A172 (cell line): ENCODE measurements around the gene TRIO. TPM values are rescaled to one million over a fixed set of nuclear protein-coding genes. Genes with fewer than 3 reads are reported as not detected.
A peak's percentile ranks its signal among the peaks of the same experiment; 100 is the strongest.

Source experiments
- DNase-seq: peaks from one replicate; pipeline ENCODE4 v3.0.0-alpha.2; 2015; ENCODE audit warnings: low spot score
- total RNA-seq: library from RNA; depleted of rRNA; stranded (reverse); fragments of >200 nt; shearing (Covaris generic); gene quantifications from 2 replicates; pipeline ENCODE4 v1.2.3, GENCODE V29; 2014

TRIO gene
- total RNA-seq, 1 experiment from 2014 or later: 180 TPM

DNA sequence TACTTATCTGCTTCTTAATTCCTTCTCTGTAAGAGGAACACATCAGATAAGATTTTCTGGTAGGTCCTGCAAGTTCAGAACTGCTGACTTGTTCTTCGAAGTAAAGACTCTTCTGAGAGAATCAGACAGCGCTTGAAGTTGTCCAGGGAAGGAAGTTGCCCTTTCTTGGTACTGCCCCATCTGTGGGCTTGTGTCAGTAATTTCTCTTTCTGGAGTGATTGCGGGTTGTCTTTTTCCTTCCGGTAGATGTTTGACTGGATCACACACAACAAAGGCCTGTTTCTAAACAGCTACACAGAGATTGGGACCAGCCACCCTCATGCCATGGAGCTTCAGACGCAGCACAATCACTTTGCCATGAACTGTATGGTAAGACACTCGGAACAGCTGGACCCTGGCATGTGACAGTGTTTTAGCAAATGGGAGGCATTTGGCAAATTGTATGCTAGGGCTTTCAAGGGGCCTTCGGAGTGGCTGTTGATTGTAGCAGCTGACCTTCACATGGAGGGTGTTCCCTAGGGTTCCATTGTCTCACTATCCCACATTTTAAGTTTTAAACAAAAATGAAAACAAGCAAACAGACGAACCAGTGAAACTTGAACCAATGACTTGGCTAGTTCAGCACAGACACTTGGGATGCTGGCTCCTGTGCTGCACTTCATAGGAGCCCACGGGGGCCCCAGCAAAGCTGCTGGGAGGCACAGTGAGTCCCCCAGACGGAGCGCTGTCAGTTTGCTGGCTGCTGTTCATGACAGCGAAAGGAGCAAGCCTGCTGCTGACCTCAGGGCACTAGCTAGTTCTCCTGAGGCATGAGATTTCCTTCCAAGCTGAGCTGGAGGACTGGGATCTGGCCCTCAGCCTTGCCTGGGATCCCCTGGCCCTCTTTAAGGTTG is 149.9 kb downstream of the TRIO start:
- no peak for DNase-seq

DNA sequence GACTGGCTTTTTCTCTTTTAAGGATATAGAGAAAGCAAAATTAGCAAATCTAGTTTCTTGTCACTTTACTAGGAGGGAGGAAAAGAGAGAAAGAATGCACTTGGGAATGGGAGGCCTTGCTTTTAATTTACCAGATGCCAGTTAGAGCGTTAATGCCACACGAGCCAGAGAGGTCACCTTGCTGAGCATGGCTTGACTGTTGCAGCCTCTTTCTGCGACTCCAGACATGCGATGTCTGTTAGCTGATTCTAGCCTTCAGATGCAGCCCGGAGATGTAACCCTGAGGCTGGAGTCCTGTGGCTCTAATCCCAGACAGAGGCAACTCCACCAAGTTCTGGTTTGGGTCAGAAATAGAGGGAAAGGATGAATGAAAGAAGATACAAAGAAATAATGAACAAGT is 152.5 kb downstream of the TRIO start:
- no peak for DNase-seq

DNA sequence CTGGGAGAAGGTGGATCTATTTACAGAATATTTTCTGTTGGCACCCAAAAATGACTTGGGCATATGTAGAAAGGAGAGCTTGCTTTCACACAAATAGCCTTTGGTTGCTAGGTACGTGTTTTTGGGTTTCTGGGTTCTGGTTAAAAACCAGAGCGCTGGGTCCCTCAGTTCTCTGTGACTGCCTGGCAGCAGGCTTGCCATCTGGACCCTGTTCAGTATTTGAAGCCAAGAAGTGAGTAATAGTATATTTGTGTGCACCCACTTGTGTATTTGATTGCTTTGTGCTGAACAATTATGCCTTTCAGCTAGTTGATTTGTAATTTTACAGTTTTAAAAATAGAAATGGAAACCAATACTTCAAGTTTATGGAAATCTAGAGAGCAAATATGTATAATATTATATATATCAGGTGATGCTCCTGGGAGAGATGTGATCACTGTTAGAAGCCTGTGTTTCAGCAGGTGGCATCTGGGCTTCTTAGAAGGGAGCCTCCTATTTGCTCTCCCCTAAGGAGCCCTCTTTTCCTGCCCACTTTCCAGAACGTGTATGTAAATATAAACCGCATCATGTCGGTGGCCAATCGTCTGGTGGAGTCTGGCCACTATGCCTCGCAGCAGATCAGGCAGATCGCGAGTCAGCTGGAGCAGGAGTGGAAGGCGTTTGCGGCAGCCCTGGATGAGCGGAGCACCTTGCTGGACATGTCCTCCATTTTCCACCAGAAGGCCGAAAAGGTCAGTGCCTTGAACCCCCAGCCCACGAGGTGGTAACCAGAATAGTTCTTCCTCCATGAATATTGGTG is 153.6 kb downstream of the TRIO start:
- DNase-seq: no peak

DNA sequence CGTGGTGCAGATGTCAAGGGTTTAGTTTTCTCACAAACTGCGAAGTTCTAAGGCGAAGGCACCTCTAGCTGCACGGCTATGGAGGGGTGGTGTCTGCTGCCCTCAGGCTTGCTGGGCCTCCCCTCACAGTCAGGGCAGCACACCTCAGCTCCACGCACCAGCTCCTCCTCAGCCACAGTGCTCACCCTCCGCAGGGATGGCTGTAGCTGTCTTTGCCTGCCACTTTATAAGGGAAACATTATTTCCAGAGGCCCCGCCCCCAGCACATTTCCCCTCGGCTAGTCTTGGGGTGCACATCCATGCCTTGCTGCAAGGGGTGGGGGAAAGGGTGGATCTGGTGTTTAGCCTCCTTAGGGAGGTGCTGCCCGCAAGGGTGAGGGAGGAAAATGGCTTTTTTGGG is 154.6 kb downstream of the TRIO start:
- DNase-seq: no peak

DNA sequence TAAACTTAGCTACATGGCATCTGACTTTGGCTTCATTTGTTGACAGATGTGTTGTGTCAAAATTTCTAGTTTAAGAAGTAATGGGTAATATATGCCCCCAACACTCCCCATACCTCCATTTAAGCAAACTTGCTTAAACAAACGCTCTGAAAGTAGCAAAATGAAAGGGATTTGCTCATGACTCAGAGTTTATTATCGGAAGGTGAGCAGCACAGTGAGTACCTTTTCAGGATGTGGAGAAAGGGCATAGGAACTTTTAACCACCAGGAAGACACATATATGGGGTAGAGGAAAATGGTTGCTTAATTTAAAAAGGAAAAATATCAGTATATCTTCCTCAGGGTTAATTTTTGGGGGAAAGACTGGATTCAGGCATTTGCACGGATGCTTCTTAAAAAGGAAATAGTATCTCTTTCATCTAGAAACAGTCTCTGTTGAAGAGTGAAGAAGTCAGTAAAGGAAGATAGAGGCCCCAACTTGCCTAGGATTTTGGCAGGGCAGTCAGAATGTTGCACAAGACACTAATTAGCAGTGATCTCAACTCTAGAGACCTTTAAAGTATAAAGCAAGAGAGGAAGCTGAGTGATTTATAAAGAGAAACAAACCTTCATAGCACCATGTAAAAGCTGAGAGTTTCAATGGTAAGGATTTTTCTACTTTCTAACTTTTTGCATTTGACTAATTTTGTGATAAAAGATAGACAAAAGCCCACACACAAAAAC is 155.1 kb downstream of the TRIO start:
- DNase-seq: no peak

DNA sequence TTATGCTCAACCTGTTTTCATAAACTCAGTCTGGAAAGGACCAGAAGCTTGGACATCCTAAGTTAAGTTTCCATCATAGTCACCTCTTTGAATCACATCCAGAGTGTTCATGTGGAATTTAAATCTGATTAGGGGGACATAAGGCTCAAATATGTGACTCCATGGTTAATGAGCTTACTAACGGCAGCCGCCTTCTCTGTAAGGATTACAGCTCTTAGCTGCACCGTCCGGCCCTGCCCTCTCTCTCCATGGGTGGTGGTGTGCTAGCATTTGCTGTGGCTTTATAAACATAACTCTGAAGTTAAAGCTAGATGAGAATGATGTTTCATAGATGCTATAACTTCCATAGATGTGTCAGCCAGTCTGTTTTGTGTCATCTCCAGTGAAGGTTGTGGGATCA is 156.5 kb downstream of the TRIO start:
- no peak for DNase-seq

DNA sequence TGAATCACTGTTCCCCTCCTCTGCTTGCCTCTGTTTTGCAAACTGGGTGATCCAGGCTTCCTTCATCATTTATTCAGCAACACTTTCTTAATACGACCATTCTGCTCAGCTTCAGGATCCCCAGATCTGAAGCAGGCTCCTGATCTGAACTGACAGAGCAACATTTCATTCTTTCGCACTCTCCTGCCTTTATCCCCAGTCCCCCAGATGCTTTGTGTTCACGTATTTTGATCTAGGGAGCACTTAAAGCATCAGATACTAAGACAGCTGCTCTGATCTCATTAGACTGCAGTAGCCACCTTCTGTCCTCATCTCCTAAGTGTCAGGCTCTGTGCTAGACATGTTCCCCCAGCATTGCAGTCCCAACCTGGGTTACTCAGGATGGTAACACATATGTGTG is 158.0 kb downstream of the TRIO start:
- DNase-seq: no peak

DNA sequence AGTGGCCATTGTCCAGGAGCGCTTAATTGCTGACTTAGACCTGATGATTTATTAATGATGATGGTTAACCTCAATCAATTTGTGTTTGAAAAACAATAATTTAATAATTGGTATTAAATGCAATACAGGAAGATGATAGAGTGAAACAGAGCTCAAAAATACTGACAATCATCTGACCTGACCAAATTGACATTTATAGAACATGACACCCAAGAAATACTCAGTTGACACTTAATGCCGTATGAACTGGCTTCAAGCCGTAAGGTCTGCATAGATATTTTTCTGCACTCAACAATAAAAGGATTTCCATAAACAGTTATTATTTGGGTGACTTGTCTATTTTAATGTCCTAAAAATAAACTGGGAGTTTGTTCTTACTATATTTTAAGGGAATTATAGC is 159.2 kb downstream of the TRIO start:
- DNase-seq: no peak

DNA sequence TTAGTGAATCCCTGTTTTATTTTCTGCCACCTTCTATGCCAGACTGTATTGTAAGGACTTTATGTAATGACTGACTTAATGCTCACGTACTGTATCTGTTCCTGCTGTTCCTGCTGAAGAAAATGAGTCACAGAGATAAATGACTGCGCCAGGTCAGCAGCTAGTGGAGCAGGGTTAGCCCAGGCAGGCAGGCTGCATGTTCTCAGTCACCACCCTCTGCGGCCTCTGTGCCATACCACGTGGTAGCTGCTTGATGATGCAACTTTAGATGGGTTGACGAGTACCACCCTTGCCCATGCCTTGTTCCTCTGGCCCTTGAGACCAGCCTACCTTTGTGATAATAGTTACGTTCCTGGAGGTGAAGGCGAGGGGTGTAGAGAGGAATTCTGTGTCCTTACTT is 161.9 kb downstream of the TRIO start:
- peak; percentile 93 for DNase-seq

DNA sequence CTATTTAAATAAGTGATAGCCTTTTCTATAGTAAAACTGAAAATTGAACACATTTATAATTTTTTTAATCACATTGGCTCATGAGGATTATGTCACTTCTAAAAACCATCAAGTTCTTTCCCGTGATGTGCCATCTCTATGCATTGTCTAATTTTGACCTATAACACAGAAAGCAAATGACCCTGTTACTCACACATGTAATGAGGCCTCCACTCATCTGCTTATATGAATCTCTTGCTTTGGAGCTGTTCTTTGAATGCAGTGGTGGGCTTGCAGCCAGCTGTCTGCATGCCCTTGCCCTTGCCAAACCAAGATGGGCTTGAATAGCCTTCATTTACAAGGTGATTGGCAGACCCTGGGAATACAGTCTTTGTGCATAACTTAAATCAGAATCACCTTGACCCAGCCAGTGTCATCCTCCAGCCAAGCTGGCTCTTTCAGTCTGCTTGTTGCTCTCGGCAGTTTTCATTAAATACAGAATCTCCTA is 163.2 kb downstream of the TRIO start:
- DNase-seq: no peak

DNA sequence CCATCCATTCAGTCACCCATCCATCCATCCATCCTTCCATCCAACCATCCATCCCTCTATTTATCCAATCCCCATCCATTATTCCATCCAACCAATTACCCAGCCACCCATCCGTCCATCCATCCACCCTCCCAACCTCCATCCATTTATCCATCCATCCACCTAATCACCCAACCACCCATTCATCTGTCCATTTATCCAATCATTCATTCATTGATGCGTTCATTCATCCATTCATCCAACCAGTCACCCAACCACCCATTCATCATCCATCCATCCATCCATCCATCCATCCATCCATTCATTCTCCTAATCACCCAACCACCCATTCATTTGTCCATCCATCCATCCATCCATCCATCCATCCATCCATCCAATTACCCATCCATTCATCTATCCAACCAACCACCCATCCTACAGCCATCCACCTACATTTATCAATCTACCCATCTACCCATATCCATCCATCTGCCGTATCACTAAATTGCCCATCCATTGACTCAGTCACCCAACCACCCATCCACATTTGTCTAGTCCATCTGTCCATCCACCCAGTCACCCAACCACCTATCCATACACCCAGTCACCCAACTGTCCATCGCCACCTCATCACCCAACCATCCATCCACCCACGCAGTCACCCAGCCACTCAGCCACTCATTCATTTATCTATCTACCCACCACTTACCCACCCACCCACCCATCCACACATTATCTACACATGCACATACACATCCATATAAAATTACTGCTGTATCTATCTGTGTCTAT is 165.4 kb downstream of the TRIO start:
- no peak for DNase-seq

DNA sequence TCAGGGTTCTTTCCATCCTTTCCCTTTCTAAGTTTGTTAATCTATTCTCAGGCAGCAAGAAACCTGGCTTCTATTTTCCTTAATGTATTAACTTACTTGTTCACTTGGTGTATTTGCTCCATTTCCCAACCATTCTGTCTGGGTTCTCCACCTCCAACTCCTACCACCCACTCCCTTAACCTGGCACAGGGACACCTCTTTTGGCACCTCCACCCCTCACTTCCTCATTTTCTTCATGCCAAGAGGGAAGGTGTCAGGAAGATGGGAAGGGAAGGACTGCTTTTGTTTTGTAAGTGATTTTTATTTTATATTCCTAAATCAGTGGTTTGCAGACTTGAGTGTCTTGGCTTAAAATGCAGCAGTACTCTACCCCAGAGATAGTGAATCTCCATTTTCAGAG is 166.1 kb downstream of the TRIO start:
- DNase-seq: no peak

DNA sequence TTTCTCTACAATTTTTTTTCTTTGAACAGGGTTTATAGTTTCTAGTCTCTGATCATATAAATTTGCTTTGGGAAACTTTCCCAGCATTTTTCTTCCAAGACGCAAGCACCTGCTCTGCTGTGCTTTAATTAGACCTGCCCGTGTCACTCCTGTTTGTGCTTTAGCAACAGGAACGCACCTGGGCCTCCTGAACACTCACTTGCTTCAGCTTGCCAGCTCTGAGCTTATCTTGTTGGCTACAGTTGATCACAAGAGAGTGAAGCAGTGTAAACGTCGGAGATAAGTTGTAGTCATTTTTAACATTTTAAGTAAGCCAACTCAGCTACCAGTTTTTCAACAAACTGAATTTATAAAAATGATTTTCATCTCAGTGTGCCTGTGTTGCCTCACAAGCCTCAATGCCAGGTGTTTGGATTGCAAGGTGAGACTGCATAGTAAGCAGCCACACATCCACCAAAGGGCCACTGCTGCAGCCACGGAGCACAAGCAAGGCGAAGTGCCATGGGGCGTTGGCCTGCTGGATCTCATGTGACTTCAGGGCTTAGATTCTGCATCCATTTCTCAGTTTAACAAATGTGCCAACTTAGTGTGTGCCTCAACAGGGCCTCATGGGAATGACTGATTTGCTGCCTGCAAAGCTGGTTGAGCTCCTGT is 166.9 kb downstream of the TRIO start:
- no peak for DNase-seq

DNA sequence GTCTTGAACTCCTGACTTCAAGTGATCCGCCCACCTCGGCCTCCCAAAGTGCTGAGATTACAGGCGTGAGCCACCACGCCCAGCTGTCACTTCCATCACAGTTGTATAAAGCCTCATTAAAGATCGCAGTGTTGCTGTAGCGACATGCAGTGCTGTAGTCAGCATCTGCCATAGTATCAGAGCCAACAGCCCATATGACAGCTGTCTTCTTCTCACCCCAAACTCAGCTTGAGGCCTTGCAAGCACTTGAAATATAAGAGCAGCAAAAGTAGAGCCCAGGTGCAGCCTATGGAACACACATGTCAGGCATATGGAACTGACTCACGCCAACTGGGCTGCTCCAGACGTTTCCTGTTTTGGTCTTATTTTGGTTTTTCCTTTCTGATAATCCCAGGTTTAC is 167.8 kb downstream of the TRIO start:
- no peak for DNase-seq

DNA sequence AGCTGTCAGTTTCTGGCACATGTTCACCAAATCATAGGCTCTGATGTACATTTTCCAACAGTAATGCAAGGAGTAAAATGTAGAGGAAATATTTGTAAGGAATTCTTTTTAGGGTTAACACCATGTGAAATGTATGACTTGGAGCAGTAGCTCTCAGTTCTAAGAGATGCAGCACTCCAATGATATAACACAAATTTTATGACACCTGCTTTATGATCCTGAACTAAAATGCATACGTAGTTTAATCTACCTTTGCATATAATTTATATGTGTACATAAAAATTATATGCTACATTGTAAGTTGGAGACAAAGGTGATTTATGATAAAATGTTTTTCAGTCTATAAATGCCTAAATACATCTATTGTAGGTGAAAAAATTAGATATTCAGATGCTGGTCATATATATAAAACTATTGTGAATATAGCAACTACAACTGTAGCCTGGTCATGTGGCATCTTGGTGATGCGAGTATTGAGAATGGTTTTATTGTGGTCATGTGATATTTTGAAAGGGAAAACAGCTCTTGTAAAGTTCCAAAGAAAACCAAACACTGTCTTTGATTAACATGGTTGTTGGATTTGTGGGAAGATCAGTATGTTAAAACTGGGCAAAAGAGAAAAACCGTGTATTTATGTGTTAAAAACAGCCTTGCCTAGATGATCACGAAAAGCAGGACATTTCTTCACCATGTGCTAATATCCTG is 171.0 kb downstream of the TRIO start:
- no peak for DNase-seq

DNA sequence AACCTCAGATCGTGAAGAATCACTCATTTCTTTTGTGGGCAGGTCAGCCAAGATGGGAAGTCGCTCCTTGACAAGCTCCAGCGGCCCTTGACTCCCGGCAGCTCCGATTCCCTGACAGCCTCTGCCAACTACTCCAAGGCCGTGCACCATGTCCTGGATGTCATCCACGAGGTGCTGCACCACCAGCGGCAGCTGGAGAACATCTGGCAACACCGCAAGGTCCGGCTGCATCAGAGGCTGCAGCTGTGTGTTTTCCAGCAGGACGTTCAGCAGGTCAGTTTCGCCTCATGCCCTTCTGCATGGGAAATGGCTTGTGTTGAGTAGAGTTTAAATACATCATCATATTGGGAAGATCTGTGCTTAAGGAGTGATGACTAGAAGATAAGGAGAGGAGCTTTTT is 173.3 kb downstream of the TRIO start:
- DNase-seq: no peak

DNA sequence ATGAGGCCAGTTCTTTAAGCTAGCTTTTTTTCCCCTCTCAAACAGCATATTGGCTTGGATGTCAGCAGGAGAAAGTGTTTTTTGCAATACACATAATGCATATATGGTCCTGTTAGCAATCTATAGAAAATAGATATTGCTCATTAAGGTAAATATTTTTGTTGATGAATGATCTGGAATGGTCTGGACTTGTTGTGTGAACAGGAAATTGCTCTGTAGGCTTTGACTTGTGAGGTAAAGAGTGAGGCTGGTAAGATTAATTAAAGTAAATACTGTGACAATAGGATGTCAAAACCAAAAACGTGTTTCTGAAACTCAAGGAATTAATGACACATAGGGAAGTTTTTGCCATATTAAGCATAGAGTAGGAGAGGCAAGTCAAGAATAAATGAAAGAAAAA is 176.0 kb downstream of the TRIO start:
- no peak for DNase-seq

DNA sequence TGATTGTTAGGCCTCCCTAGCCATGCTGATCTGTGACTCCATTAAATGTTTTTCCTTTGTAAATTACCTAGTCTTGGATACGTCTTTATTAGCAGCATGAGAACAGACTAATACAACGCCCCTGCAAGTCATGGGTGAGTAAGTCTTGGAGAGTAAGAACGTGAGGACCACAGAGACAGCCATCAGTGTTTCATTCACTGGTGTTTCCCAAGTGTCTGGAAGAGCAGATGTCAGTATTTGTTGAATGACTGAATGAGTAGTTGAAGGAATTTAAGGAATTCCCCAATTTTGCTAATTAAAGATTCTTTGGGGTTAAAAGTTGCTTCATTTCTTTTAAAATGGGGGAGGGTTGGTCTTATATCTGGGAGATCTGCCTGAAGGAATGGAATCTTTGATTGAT is 178.8 kb downstream of the TRIO start:
- no peak for DNase-seq

DNA sequence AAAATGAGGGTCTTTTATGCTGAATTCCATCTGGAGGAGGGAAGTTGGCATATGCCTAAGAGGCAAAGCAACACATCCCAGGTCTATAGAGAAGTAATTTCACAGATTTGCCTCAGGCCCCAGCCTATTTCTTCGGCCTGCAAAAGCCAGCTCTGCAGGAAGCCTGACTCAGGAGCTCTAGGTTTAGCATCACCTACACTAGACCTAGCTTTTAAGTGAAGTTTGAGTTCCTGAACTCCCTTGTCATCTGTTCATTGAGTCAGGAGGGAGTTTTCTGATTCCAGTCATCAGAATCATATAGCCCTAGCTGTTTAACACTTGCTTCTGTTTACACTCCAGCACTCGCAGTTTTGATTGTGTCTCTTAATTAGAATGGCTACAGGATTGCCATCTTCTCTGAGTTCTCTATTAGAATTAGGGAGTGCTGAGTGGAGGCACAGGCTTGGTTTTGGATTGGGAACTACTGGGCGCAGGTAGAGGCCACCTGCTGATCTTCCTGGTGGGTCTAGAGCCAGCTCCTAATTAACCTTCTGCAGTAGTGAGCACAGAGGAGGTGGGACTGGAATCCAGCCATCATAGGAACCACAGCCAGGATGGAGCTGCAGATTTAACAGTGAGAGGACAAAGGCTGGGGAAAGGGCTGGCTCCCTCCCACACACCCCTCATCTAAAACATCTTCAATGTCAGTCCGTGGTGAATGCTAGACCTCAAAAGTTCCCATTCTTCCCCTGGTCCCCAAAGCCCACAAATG is 179.5 kb downstream of the TRIO start:
- no peak for DNase-seq

DNA sequence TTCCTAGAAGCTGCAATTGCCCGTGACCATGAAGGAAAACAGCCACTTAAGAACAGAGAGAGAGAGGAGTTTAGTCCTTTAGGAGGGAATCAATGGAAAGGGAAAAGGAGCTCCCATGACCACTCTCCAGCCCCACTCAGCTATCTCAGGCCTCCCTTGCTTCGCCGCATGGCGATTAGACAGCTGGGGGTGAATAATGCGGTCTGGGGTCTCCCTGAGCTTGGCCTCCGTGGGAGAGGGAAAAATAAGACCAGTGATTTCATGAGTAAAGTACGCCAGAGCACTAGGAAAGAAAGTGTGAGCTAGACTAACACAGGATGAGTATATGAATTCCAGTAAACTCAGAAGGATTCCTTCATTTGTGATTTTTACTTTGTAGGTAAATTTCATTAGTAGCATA is 180.3 kb downstream of the TRIO start:
- no peak for DNase-seq
